Body of pancreas (tissue), 4 donors: ENCODE data around the gene CERS3. TPM values are rescaled to one million over a fixed set of nuclear protein-coding genes. Genes with fewer than 3 reads are reported as not detected.

Experiments used
- ATAC-seq: fragments of 150-250 bp; one replicate; pipeline ENCODE4 v1.9.1; 2016
- DNase-seq, 4 donors: peaks; one replicate each; pipeline ENCODE4 v3.0.0-alpha.2; 2019
- H3K27ac ChIP-seq, 4 donors: fragments of 200-600 bp; sonication (generic); 1 replicate in 3 of 4; 2 replicates in 1 of 4; pipeline versions ENCODE4 v1.5.1 to v1.6.1; 2016 to 2019; ENCODE audit warnings: mild to moderate bottlenecking in 1 of 4, mixed read lengths in 1 of 4, moderate library complexity in 1 of 4
- H3K27me3 ChIP-seq, 2 donors: fragments of 200-600 bp; sonication (generic); one replicate each; pipeline ENCODE4 v1.6.0; 2016; ENCODE audit warnings: mild to moderate bottlenecking in 1 of 2
- H3K36me3 ChIP-seq, 2 donors: fragments of 200-600 bp; sonication (generic); replicated peaks in 1 of 2; 2 replicates each; pipeline ENCODE4 v1.5.1; 2016; ENCODE audit warnings: low read depth in 2 of 2; ENCODE audit not compliant: insufficient read depth in 1 of 2
- H3K4me1 ChIP-seq: fragments of 200-600 bp; sonication (generic); one replicate; pipeline ENCODE4 v1.6.0; 2016
- H3K4me3 ChIP-seq, 2 donors: fragments of 200-600 bp; sonication (generic); 1 replicate in 1 of 2; 2 replicates in 1 of 2; pipeline ENCODE4 v1.5.1; 2016 to 2019
- H3K9me3 ChIP-seq, 3 donors: fragments of 200-600 bp; sonication (generic); 1 replicate in 2 of 3; 2 replicates in 1 of 3; pipeline ENCODE4 v1.5.1; 2016
- CTCF ChIP-seq, 7 experiments: fragments of 450-650 bp in 4 of 7; fragments of 200-600 bp in 3 of 7; sonication (generic) in 3 of 7; IDR thresholded peaks; one replicate each; pipeline ENCODE4 v1.5.1; 2016 to 2019; ENCODE audit warnings: antibody characterized with exemption in 7 of 7
- POLR2A ChIP-seq, 3 donors: fragments of 450-650 bp; IDR thresholded peaks; one replicate each; pipeline ENCODE4 v1.6.1; 2016; ENCODE audit warnings: antibody characterized with exemption in 3 of 3, mild to moderate bottlenecking in 2 of 3
- WGBS, 2 donors: methylation state at CpG; one replicate each; pipeline ENCODE4 v1.1.5; 2017; 5-methylcytosine and 5-hydroxymethylcytosine counted together
- intact Hi-C: fragments of 100-400 bp; cut with DNase I; formaldehyde crosslinking; loops from one replicate; pipeline ENCODE4 v1.15.1; 2023
- total RNA-seq, 2 donors: library from RNA; depleted of rRNA; stranded (reverse); fragments of >200 nt; gene quantifications; one replicate each; pipeline ENCODE4 v1.1.0, GENCODE V29; 2016

Gene CERS3
- total RNA-seq, 2 donors from 2014 or later = 0.33 TPM; not detected in 1

- no peak overlapping the region for H3K27ac ChIP-seq
- no peaks in the 10 kb centered on the region for H3K36me3 ChIP-seq
- H3K9me3 ChIP-seq = no peaks in the 10 kb centered on the region
- H3K4me1 ChIP-seq = peaks cover 11% of the 10 kb centered on the region
- H3K27me3 ChIP-seq = no peaks in the 10 kb centered on the region
- TF ChIP-seq POLR2A (IDR thresholded peaks at IDR 0.05) = no peak
- no peak for TF ChIP-seq CTCF (IDR thresholded peaks at IDR 0.05)
- WGBS, 2 donors = 64 to 85% methylated on average over 7 of the region's 7 CpGs
- no peak overlapping the region for H3K4me3 ChIP-seq
- DNase-seq (peak in 1 of 4 donors; percentile 8), ATAC-seq (no peak)
- intact Hi-C loops = no loop called here
Observed at GRCh38 chr15:100520132-100520921, 8.4 kb downstream of the CERS3 start.

- DNase-seq = no peak
- Histone ChIP-seq H3K4me1 (peaks cover 11% of the 10 kb centered on the region), H3K27me3 (no peaks in the 10 kb centered on the region), H3K9me3 (no peaks in the 10 kb centered on the region), H3K36me3 (no peaks in the 10 kb centered on the region), H3K27ac (no peak overlapping the region), H3K4me3 (no peak overlapping the region)
- intact Hi-C loops = no loop called here
- ATAC-seq = no peak
- TF ChIP-seq POLR2A (IDR thresholded peaks at IDR 0.05) (no peak), CTCF (IDR thresholded peaks at IDR 0.05) (no peak)
- 55 to 57% methylated on average over 3 of the region's 3 CpGs for WGBS, 2 donors
Observed at GRCh38 chr15:100517846-100518245, 10.9 kb downstream of the CERS3 start.

GRCh38 chr15:100516643-100517512 lies 11.9 kb downstream of the CERS3 start:
- no peaks in the 10 kb centered on the region for H3K27me3 ChIP-seq
- ATAC-seq (peak; percentile 53), DNase-seq (peak in 3 of 4 donors; percentile 20 to 52 (median 24))
- H3K4me3 ChIP-seq = no peak overlapping the region
- 42 to 53% methylated on average over 5 of the region's 5 CpGs for WGBS, 2 donors
- H3K36me3 ChIP-seq = no peaks in the 10 kb centered on the region
- TF ChIP-seq CTCF (IDR thresholded peaks at IDR 0.05) (no peak), POLR2A (IDR thresholded peaks at IDR 0.05) (no peak)
- H3K9me3 ChIP-seq = no peaks in the 10 kb centered on the region
- intact Hi-C loops = no loop called here
- H3K27ac ChIP-seq = no peak overlapping the region
- peaks cover 11% of the 10 kb centered on the region for H3K4me1 ChIP-seq

- no peak for ATAC-seq
- H3K9me3 ChIP-seq = no peaks in the 10 kb centered on the region
- H3K4me1 ChIP-seq = peaks cover 11% of the 10 kb centered on the region
- H3K27me3 ChIP-seq = no peaks in the 10 kb centered on the region
- no peak overlapping the region for H3K27ac ChIP-seq
- intact Hi-C loops = no loop called here
- no peak overlapping the region for H3K4me3 ChIP-seq
- DNase-seq = no peak
- WGBS, 2 donors = 70 to 78% methylated on average over 4 of the region's 4 CpGs
- TF ChIP-seq POLR2A (IDR thresholded peaks at IDR 0.05) (no peak), CTCF (IDR thresholded peaks at IDR 0.05) (no peak)
- H3K36me3 ChIP-seq = no peaks in the 10 kb centered on the region
Observed at GRCh38 chr15:100515758-100516157, 13.0 kb downstream of the CERS3 start.
